ENCODE measurements around the gene ZBTB47.

GRCh38 chr3:42704136-42704841 lies 50.8 kb downstream of the ZBTB47 start:
- TF ChIP-seq POLR2A (IDR thresholded peaks at IDR 0.05; ENCODE audit: low read depth, low read length) = no peak
- TF ChIP-seq TAF1 (IDR thresholded peaks at IDR 0.05; ENCODE audit: borderline replicate concordance, low read depth, low read length) = no peak
